ENCODE results near the gene NEXN. TPM values are rescaled to one million over a fixed set of nuclear protein-coding genes. Genes with fewer than 3 reads are reported as not detected.
"Not testable (repeated sequence)": the region's sequence is repeated elsewhere in the genome, so short reads cannot be mapped to it uniquely, and the experiment has no call there.

NEXN gene
- total and polyA plus RNA-seq, 4 donors = 7.6 to 20.9 (median 12.5) TPM

- no peaks in the 10 kb centered on the region for H3K27me3 ChIP-seq (ENCODE audit: control insufficient read depth in 3 of 3, insufficient read depth in 3 of 3, low read length in 2 of 3)
- peak overlapping the region in 1 of 2 donors; percentile 0 for H3K9ac ChIP-seq (ENCODE audit: insufficient read depth in 1 of 2, low read length in 2 of 2)
- no peak overlapping the region for H3K4me3 ChIP-seq
- ATAC-seq (ENCODE audit: insufficient read depth, low FRiP score) (no peak), DNase-seq (no peak)
- WGBS, 2 donors = 76 to 86% methylated on average over 1 of the region's 1 CpG
- peaks cover 0 to 5% (median 0%) of the 10 kb centered on the region in 5 donors for H3K4me1 ChIP-seq (ENCODE audit: control insufficient read depth in 5 of 5, insufficient read depth in 5 of 5, low read length in 5 of 5)
- TF ChIP-seq CTCF (IDR thresholded peaks at IDR 0.05; ENCODE audit: control extremely low read depth, extremely low read depth) = no peak
- H3K9me3 ChIP-seq (ENCODE audit: control insufficient read depth in 4 of 4, insufficient read depth in 3 of 4, low read length in 3 of 4) = no peaks in the 10 kb centered on the region
- H3K27ac ChIP-seq (ENCODE audit: low read depth in 1 of 2, low read length in 1 of 2) = peak overlapping the region in 1 of 2 donors; percentile 18
- H3K36me3 ChIP-seq (ENCODE audit: control insufficient read depth in 4 of 4, insufficient read depth in 4 of 4, low read length in 4 of 4) = peaks cover 0 to 4% (median 1%) of the 10 kb centered on the region in 4 donors
Observed at GRCh38 chr1:77905603-77906002, 17.2 kb downstream of the NEXN start.

GRCh38 chr1:77906019-77906545 lies 17.7 kb downstream of the NEXN start:
- TF ChIP-seq CTCF (IDR thresholded peaks at IDR 0.05; ENCODE audit: control extremely low read depth, extremely low read depth) = no peak
- no peaks in the 10 kb centered on the region for H3K9me3 ChIP-seq (ENCODE audit: control insufficient read depth in 4 of 4, insufficient read depth in 3 of 4, low read length in 3 of 4)
- ATAC-seq (ENCODE audit: insufficient read depth, low FRiP score) = no peak
- H3K27me3 ChIP-seq (ENCODE audit: control insufficient read depth in 3 of 3, insufficient read depth in 3 of 3, low read length in 2 of 3) = no peaks in the 10 kb centered on the region
- DNase-seq = no peak
- peak overlapping the region in 1 of 2 donors; percentile 18 for H3K27ac ChIP-seq (ENCODE audit: low read depth in 1 of 2, low read length in 1 of 2)
- peak overlapping the region in 1 of 2 donors; percentile 0 for H3K9ac ChIP-seq (ENCODE audit: insufficient read depth in 1 of 2, low read length in 2 of 2)
- H3K4me1 ChIP-seq (ENCODE audit: control insufficient read depth in 5 of 5, insufficient read depth in 5 of 5, low read length in 5 of 5) = peaks cover 0 to 5% (median 0%) of the 10 kb centered on the region in 5 donors
- H3K4me3 ChIP-seq = no peak overlapping the region
- WGBS, 2 donors = 84 to 92% methylated on average over 2 of the region's 2 CpGs
- H3K36me3 ChIP-seq (ENCODE audit: control insufficient read depth in 4 of 4, insufficient read depth in 4 of 4, low read length in 4 of 4) = peaks cover 0 to 9% (median 1%) of the 10 kb centered on the region in 4 donors

- H3K9me3 ChIP-seq (ENCODE audit: control insufficient read depth in 4 of 4, insufficient read depth in 3 of 4, low read length in 3 of 4) = no peaks in the 10 kb centered on the region
- no peak for TF ChIP-seq CTCF (IDR thresholded peaks at IDR 0.05; ENCODE audit: control extremely low read depth, extremely low read depth)
- ATAC-seq (ENCODE audit: insufficient read depth, low FRiP score) (no peak), DNase-seq (no peak)
- H3K4me3 ChIP-seq = no peak overlapping the region
- H3K27me3 ChIP-seq (ENCODE audit: control insufficient read depth in 3 of 3, insufficient read depth in 3 of 3, low read length in 2 of 3) = no peaks in the 10 kb centered on the region
- H3K4me1 ChIP-seq (ENCODE audit: control insufficient read depth in 5 of 5, insufficient read depth in 5 of 5, low read length in 5 of 5) = peaks cover 0 to 5% (median 0%) of the 10 kb centered on the region in 5 donors
- 83 to 93% methylated on average over 1 of the region's 1 CpG for WGBS, 2 donors
- H3K36me3 ChIP-seq (ENCODE audit: control insufficient read depth in 4 of 4, insufficient read depth in 4 of 4, low read length in 4 of 4) = peaks cover 0 to 7% (median 1%) of the 10 kb centered on the region in 4 donors
- no peak overlapping the region for H3K9ac ChIP-seq (ENCODE audit: insufficient read depth in 1 of 2, low read length in 2 of 2)
- H3K27ac ChIP-seq (ENCODE audit: low read depth in 1 of 2, low read length in 1 of 2) = no peak overlapping the region
Observed at GRCh38 chr1:77906624-77907023, 18.2 kb downstream of the NEXN start.

GRCh38 chr1:77910116-77910515 lies 21.7 kb downstream of the NEXN start:
- DNase-seq (no peak), ATAC-seq (ENCODE audit: insufficient read depth, low FRiP score) (no peak)
- TF ChIP-seq CTCF (IDR thresholded peaks at IDR 0.05; ENCODE audit: control extremely low read depth, extremely low read depth) = no peak
- peaks cover 0 to 6% (median 1%) of the 10 kb centered on the region in 4 donors for H3K36me3 ChIP-seq (ENCODE audit: control insufficient read depth in 4 of 4, insufficient read depth in 4 of 4, low read length in 4 of 4)
- no peak overlapping the region for H3K9ac ChIP-seq (ENCODE audit: insufficient read depth in 1 of 2, low read length in 2 of 2)
- 95% methylated on average over 4 of the region's 4 CpGs for WGBS, 2 donors
- peaks cover 0 to 3% (median 0%) of the 10 kb centered on the region in 5 donors for H3K4me1 ChIP-seq (ENCODE audit: control insufficient read depth in 5 of 5, insufficient read depth in 5 of 5, low read length in 5 of 5)
- no peaks in the 10 kb centered on the region for H3K27me3 ChIP-seq (ENCODE audit: control insufficient read depth in 3 of 3, insufficient read depth in 3 of 3, low read length in 2 of 3)
- H3K4me3 ChIP-seq = no peak overlapping the region
- H3K9me3 ChIP-seq (ENCODE audit: control insufficient read depth in 4 of 4, insufficient read depth in 3 of 4, low read length in 3 of 4) = no peaks in the 10 kb centered on the region
- no peak overlapping the region for H3K27ac ChIP-seq (ENCODE audit: low read depth in 1 of 2, low read length in 1 of 2)

- 92 to 93% methylated on average over 5 of the region's 5 CpGs for WGBS, 2 donors
- peaks cover 0 to 18% (median 3%) of the 10 kb centered on the region in 4 donors for H3K36me3 ChIP-seq (ENCODE audit: control insufficient read depth in 4 of 4, insufficient read depth in 4 of 4, low read length in 4 of 4)
- not testable (repeated sequence) for DNase-seq; H3K4me3 ChIP-seq; H3K9ac ChIP-seq (ENCODE audit: insufficient read depth in 1 of 2, low read length in 2 of 2); H3K4me1 ChIP-seq (ENCODE audit: control insufficient read depth in 5 of 5, insufficient read depth in 5 of 5, low read length in 5 of 5); ATAC-seq (ENCODE audit: insufficient read depth, low FRiP score); H3K27me3 ChIP-seq (ENCODE audit: control insufficient read depth in 3 of 3, insufficient read depth in 3 of 3, low read length in 2 of 3); H3K9me3 ChIP-seq (ENCODE audit: control insufficient read depth in 4 of 4, insufficient read depth in 3 of 4, low read length in 3 of 4); H3K27ac ChIP-seq (ENCODE audit: low read depth in 1 of 2, low read length in 1 of 2)
Observed at GRCh38 chr1:77918918-77919317, 30.5 kb downstream of the NEXN start.

Data from lung (tissue), 12 donors.